ENCODE data around the gene ZIC5.

GRCh38 chr13:99956473-99957349, 14.9 kb downstream of the ZIC5 start:
- TF ChIP-seq CTCF (conservative IDR thresholded peaks at IDR 0.05 in 1 of 2, IDR thresholded peaks at IDR 0.05 in 1 of 2; ENCODE audit: low read depth in 1 of 2, low read length in 2 of 2), result no peak
- TF ChIP-seq EZH2 (IDR thresholded peaks at IDR 0.05; ENCODE audit: low read length, missing control alignments), result peak; percentile 6
